ENCODE results near the gene PDPN. TPM values are rescaled to one million over a fixed set of nuclear protein-coding genes. Genes with fewer than 3 reads are reported as not detected.

PDPN gene
- total RNA-seq, 1 donor from 2014 or later = 43.7 TPM

GRCh38 chr1:13618483-13618882 lies 34.9 kb downstream of the PDPN start:
- DNase-seq (ENCODE audit: extremely low spot score in 2 of 2) = no peak
- no peaks in the 10 kb centered on the region for H3K27me3 ChIP-seq
- intact Hi-C loops (cut with DNase I) = no loop called here
- H3K4me1 ChIP-seq = peaks cover 48% of the 10 kb centered on the region
- peaks cover 0 to 10% of the 10 kb centered on the region in 2 donors for H3K36me3 ChIP-seq
- no peaks in the 10 kb centered on the region for H3K9me3 ChIP-seq
- TF ChIP-seq POLR2AphosphoS5 (IDR thresholded peaks at IDR 0.05; ENCODE audit: insufficient read depth in 1 of 2, low read depth in 1 of 2) = no peak
- TF ChIP-seq POLR2A (IDR thresholded peaks at IDR 0.05) = no peak
- no peak for TF ChIP-seq CTCF (IDR thresholded peaks at IDR 0.05)
- peak overlapping the region; percentile 90 for H3K27ac ChIP-seq
- H3K4me3 ChIP-seq = no peak overlapping the region

GRCh38 chr1:13619909-13620308 lies 36.3 kb downstream of the PDPN start:
- H3K27me3 ChIP-seq = no peaks in the 10 kb centered on the region
- no peak overlapping the region for H3K4me3 ChIP-seq
- no peak for TF ChIP-seq CTCF (IDR thresholded peaks at IDR 0.05)
- TF ChIP-seq POLR2A (IDR thresholded peaks at IDR 0.05) = peak in 1 of 2 donors; percentile 32
- peak; percentile 69 to 89 for TF ChIP-seq POLR2AphosphoS5 (IDR thresholded peaks at IDR 0.05; ENCODE audit: insufficient read depth in 1 of 2, low read depth in 1 of 2)
- peak overlapping the region; percentile 90 for H3K27ac ChIP-seq
- intact Hi-C loops (cut with DNase I) = no loop called here
- H3K9me3 ChIP-seq = no peaks in the 10 kb centered on the region
- H3K36me3 ChIP-seq = peaks cover 0 to 2% of the 10 kb centered on the region in 2 donors
- peaks cover 48% of the 10 kb centered on the region for H3K4me1 ChIP-seq
- DNase-seq (ENCODE audit: extremely low spot score in 2 of 2) = peak in 1 of 2 donors; percentile 98

- intact Hi-C loops (cut with DNase I) = no loop called here
- H3K27ac ChIP-seq = peak overlapping the region; percentile 90
- TF ChIP-seq CTCF (IDR thresholded peaks at IDR 0.05) = no peak
- H3K9me3 ChIP-seq = no peaks in the 10 kb centered on the region
- no peaks in the 10 kb centered on the region for H3K27me3 ChIP-seq
- DNase-seq (ENCODE audit: extremely low spot score in 2 of 2) = no peak
- no peaks in the 10 kb centered on the region for H3K36me3 ChIP-seq
- H3K4me3 ChIP-seq = no peak overlapping the region
- peaks cover 47% of the 10 kb centered on the region for H3K4me1 ChIP-seq
Observed at GRCh38 chr1:13620825-13621224, 37.2 kb downstream of the PDPN start.

GRCh38 chr1:13622446-13622845 lies 38.8 kb downstream of the PDPN start:
- Histone ChIP-seq H3K36me3 (no peaks in the 10 kb centered on the region), H3K4me1 (peaks cover 31% of the 10 kb centered on the region), H3K27me3 (no peaks in the 10 kb centered on the region), H3K9me3 (no peaks in the 10 kb centered on the region), H3K27ac (no peak overlapping the region), H3K4me3 (no peak overlapping the region)
- intact Hi-C loops (cut with DNase I) = no loop called here
- no peak for DNase-seq (ENCODE audit: extremely low spot score in 2 of 2)
- no peak for TF ChIP-seq POLR2A (IDR thresholded peaks at IDR 0.05)

GRCh38 chr1:13623021-13623637 lies 39.5 kb downstream of the PDPN start:
- H3K27me3 ChIP-seq = no peaks in the 10 kb centered on the region
- intact Hi-C loops (cut with DNase I) = no loop called here
- H3K9me3 ChIP-seq = no peaks in the 10 kb centered on the region
- peaks cover 24% of the 10 kb centered on the region for H3K4me1 ChIP-seq
- no peaks in the 10 kb centered on the region for H3K36me3 ChIP-seq
- TF ChIP-seq POLR2A (IDR thresholded peaks at IDR 0.05) = no peak
- TF ChIP-seq CTCF (IDR thresholded peaks at IDR 0.05) = no peak
- no peak for TF ChIP-seq POLR2AphosphoS5 (IDR thresholded peaks at IDR 0.05; ENCODE audit: insufficient read depth in 1 of 2, low read depth in 1 of 2)
- DNase-seq (ENCODE audit: extremely low spot score in 2 of 2) = no peak
- no peak overlapping the region for H3K27ac ChIP-seq
- no peak overlapping the region for H3K4me3 ChIP-seq

All from vagina (tissue), 2 donors.